ENCODE measurements around the gene BAD. TPM values are rescaled to one million over a fixed set of nuclear protein-coding genes. Genes with fewer than 3 reads are reported as not detected.

Gene BAD
- total RNA-seq, 1 experiment from 2014 or later: 50.5 TPM

- ChIA-PET POLR2A (no interaction called here), CTCF (interaction anchor here (2.8 kb wide), 1 partner anchor 13 kb away, joined by 15 read pairs; no protein-coding TSS in a partner anchor)
- H3K4me3 ChIP-seq (ENCODE audit: low read depth, low read length): no peak overlapping the region
- intact Hi-C loops (cut with micrococcal nuclease; ENCODE audit: unreplicated experiment): no loop called here
- peaks cover 5% of the 10 kb centered on the region for H3K4me1 ChIP-seq
- H3K27me3 ChIP-seq (replicated peaks; ENCODE audit: control insufficient read depth, insufficient read depth, low read length): no peaks in the 10 kb centered on the region
- H3K27me3 Mint-ChIP-seq (ENCODE audit: insufficient read depth, unreplicated experiment): no peaks in the 10 kb centered on the region
- H3K9me3 ChIP-seq: no peaks in the 10 kb centered on the region
- H3K4me3 Mint-ChIP-seq (ENCODE audit: unreplicated experiment): peak overlapping the region; percentile 82
- no peak overlapping the region for H3K27ac Mint-ChIP-seq (ENCODE audit: unreplicated experiment)
- no peak for TF ChIP-seq CTCF (IDR thresholded peaks at IDR 0.05; ENCODE audit: insufficient read depth in 1 of 2, low read depth in 1 of 2, low read length in 1 of 2, severe bottlenecking in 1 of 2, unreplicated experiment in 1 of 2)
- H3K9me3 Mint-ChIP-seq (ENCODE audit: unreplicated experiment): no peaks in the 10 kb centered on the region
- H3K36me3 ChIP-seq (ENCODE audit: control insufficient read depth, insufficient read depth, low read length): no peaks in the 10 kb centered on the region; the same call in none of the 2 replicates
- DNase-seq: no peak
- peaks cover 14% of the 10 kb centered on the region for H3K4me1 Mint-ChIP-seq (ENCODE audit: low read depth, unreplicated experiment)
- BruUV-seq (replicated peaks): no TSS peak
- peaks cover 23% of the 10 kb centered on the region for H3K36me3 Mint-ChIP-seq (ENCODE audit: insufficient read depth, unreplicated experiment)
Measured at GRCh38 chr11:64283092-64283491, 1.4 kb downstream of the BAD start.

- peaks cover 5% of the 10 kb centered on the region for H3K4me1 ChIP-seq
- POLR2A ChIA-PET: no interaction called here
- intact Hi-C loops (cut with micrococcal nuclease; ENCODE audit: unreplicated experiment): no loop called here
- Mint-ChIP-seq H3K4me1 (ENCODE audit: low read depth, unreplicated experiment) (peaks cover 14% of the 10 kb centered on the region), H3K36me3 (ENCODE audit: insufficient read depth, unreplicated experiment) (peaks cover 22% of the 10 kb centered on the region), H3K9me3 (ENCODE audit: unreplicated experiment) (no peaks in the 10 kb centered on the region), H3K27me3 (ENCODE audit: insufficient read depth, unreplicated experiment) (no peaks in the 10 kb centered on the region), H3K4me3 (ENCODE audit: unreplicated experiment) (no peak overlapping the region), H3K27ac (ENCODE audit: unreplicated experiment) (no peak overlapping the region)
- DNase-seq: no peak
- no peak for TF ChIP-seq CTCF (IDR thresholded peaks at IDR 0.05; ENCODE audit: insufficient read depth in 1 of 2, low read depth in 1 of 2, low read length in 1 of 2, severe bottlenecking in 1 of 2, unreplicated experiment in 1 of 2)
- BruUV-seq (replicated peaks): no TSS peak
- H3K9me3 ChIP-seq: no peaks in the 10 kb centered on the region
- H3K36me3 ChIP-seq (ENCODE audit: control insufficient read depth, insufficient read depth, low read length): no peaks in the 10 kb centered on the region; the same call in none of the 2 replicates
- no peaks in the 10 kb centered on the region for H3K27me3 ChIP-seq (replicated peaks; ENCODE audit: control insufficient read depth, insufficient read depth, low read length)
- CTCF ChIA-PET: interaction anchor here (0.6 to 0.7 kb wide), 2 partner anchors 11 to 119 kb away, joined by 3 read pairs; no protein-coding TSS in a partner anchor
- no peak overlapping the region for H3K4me3 ChIP-seq (ENCODE audit: low read depth, low read length)
Measured at GRCh38 chr11:64281957-64282770, 2.3 kb downstream of the BAD start.

GRCh38 chr11:64278576-64279190 lies 5.8 kb downstream of the BAD start:
- Mint-ChIP-seq H3K27me3 (ENCODE audit: insufficient read depth, unreplicated experiment) (no peaks in the 10 kb centered on the region), H3K4me1 (ENCODE audit: low read depth, unreplicated experiment) (peaks cover 4% of the 10 kb centered on the region), H3K4me3 (ENCODE audit: unreplicated experiment) (no peak overlapping the region), H3K36me3 (ENCODE audit: insufficient read depth, unreplicated experiment) (peaks cover 21% of the 10 kb centered on the region), H3K27ac (ENCODE audit: unreplicated experiment) (no peak overlapping the region), H3K9me3 (ENCODE audit: unreplicated experiment) (no peaks in the 10 kb centered on the region)
- ChIA-PET POLR2A (no interaction called here), CTCF (interaction anchor here (1.0 to 1.3 kb wide), 2 partner anchors 8 to 22 kb away, joined by 4 read pairs; no protein-coding TSS in a partner anchor)
- H3K4me1 ChIP-seq: no peaks in the 10 kb centered on the region
- no peaks in the 10 kb centered on the region for H3K27me3 ChIP-seq (replicated peaks; ENCODE audit: control insufficient read depth, insufficient read depth, low read length)
- no peak for TF ChIP-seq CTCF (IDR thresholded peaks at IDR 0.05; ENCODE audit: insufficient read depth in 1 of 2, low read depth in 1 of 2, low read length in 1 of 2, severe bottlenecking in 1 of 2, unreplicated experiment in 1 of 2)
- H3K4me3 ChIP-seq (ENCODE audit: low read depth, low read length): no peak overlapping the region
- BruUV-seq (replicated peaks): no TSS peak
- H3K9me3 ChIP-seq: no peaks in the 10 kb centered on the region
- no peak for DNase-seq
- intact Hi-C loops (cut with micrococcal nuclease; ENCODE audit: unreplicated experiment): no loop called here
- H3K36me3 ChIP-seq (ENCODE audit: control insufficient read depth, insufficient read depth, low read length): peaks cover 2% of the 10 kb centered on the region

Measured in Caco-2 (cell line).